Activated CD8-positive, alpha-beta T cell treated with anti-CD3 and anti-CD28 coated beads, Interleukin-2, amount 10 ng/mL, durations not matched to agents 7 days and 5 days (primary cell): Measurements from ENCODE around the gene CRIP2. TPM values are rescaled to one million over a fixed set of nuclear protein-coding genes. Genes with fewer than 3 reads are reported as not detected.

ENCODE experiments used
- ATAC-seq: fragments of 150-1000 bp; cut with Tn5 transposase; one replicate; pipeline ENCODE4 v1.10.0; 2021; ENCODE audit warnings: moderate library complexity
- CTCF ChIA-PET: fragments of 350-600 bp; sonication (Branson Sonifier 250); formaldehyde crosslinking; loops from one replicate; lab custom pipeline; 2021; ENCODE audit warnings: antibody characterized with exemption; lab: Charles Lee
- POLR2A ChIA-PET: fragments of 350-600 bp; sonication (Branson Sonifier 250); formaldehyde crosslinking; loops from one replicate; lab custom pipeline; 2021; ENCODE audit warnings: antibody characterized with exemption; lab: Charles Lee
- DNase-seq: peaks from one replicate; pipeline ENCODE4 v3.0.0-alpha.2; 2020
- H3K27ac Mint-ChIP-seq: one replicate; pipeline ENCODE4 v1.8.0; 2021; ENCODE audit warnings: mild to moderate bottlenecking, mixed read lengths
- H3K27me3 Mint-ChIP-seq: one replicate; pipeline ENCODE4 v1.8.0; 2021; ENCODE audit warnings: low read depth, mixed read lengths
- H3K36me3 Mint-ChIP-seq: one replicate; pipeline ENCODE4 v1.8.0; 2021; ENCODE audit warnings: low read depth, mixed read lengths
- H3K4me1 Mint-ChIP-seq: one replicate; pipeline ENCODE4 v1.8.0; 2021; ENCODE audit warnings: low read depth, mixed read lengths
- H3K4me3 Mint-ChIP-seq: one replicate; pipeline ENCODE4 v1.8.0; 2021; ENCODE audit warnings: mild to moderate bottlenecking, mixed read lengths
- H3K9me3 Mint-ChIP-seq: one replicate; pipeline ENCODE4 v1.8.0; 2022; ENCODE audit warnings: mixed read lengths; ENCODE audit not compliant: insufficient read depth
- total RNA-seq, 2 experiments: library from RNA; stranded (reverse); gene quantifications; one replicate each; pipeline ENCODE4 v1.2.3, GENCODE V29; 2021

The CRIP2 gene
- under 1 TPM; 0.21 to 0.31 TPM for total RNA-seq

- CTCF ChIA-PET: no interaction called here
- Mint-ChIP-seq H3K27me3 (peaks cover 19% of the 10 kb centered on the region), H3K4me1 (peaks cover 12% of the 10 kb centered on the region), H3K27ac (no peak within 1 kb of the TSS), H3K9me3 (no peaks in the 10 kb centered on the region), H3K4me3 (peak within 1 kb of the TSS; percentile 45), H3K36me3 (peaks cover 3% of the 10 kb centered on the region)
- DNase-seq: no peak
- ATAC-seq: peak; percentile 60
- POLR2A ChIA-PET: no interaction called here
These were observed at the start of gene CRIP2 for GRCh38 chr14:105474483-105475268. CRIP2 (plus strand) TSS chr14:105474821; CDS start chr14:105474863, 42 bp downstream.

GRCh38 chr14:105424861-105425260 lies 49.8 kb upstream of the CRIP2 start:
- Mint-ChIP-seq H3K27me3 (no peaks in the 10 kb centered on the region), H3K36me3 (peaks cover 34% of the 10 kb centered on the region), H3K9me3 (no peaks in the 10 kb centered on the region), H3K4me3 (no peak overlapping the region), H3K4me1 (peaks cover 42% of the 10 kb centered on the region), H3K27ac (no peak overlapping the region)
- ATAC-seq (no peak), DNase-seq (no peak)
- CTCF ChIA-PET: no interaction called here
- POLR2A ChIA-PET: interaction anchor here (0.8 kb wide), 1 partner anchor 56 kb away, joined by 3 read pairs; no protein-coding TSS in a partner anchor

- ChIA-PET CTCF (no interaction called here), POLR2A (no interaction called here)
- no peak for DNase-seq
- no peak overlapping the region for H3K27ac Mint-ChIP-seq
- no peak overlapping the region for H3K4me3 Mint-ChIP-seq
- H3K36me3 Mint-ChIP-seq: peaks cover 42% of the 10 kb centered on the region
- H3K9me3 Mint-ChIP-seq: no peaks in the 10 kb centered on the region
- H3K4me1 Mint-ChIP-seq: peaks cover 41% of the 10 kb centered on the region
- no peaks in the 10 kb centered on the region for H3K27me3 Mint-ChIP-seq
- no peak for ATAC-seq
These were observed 48.8 kb upstream of the CRIP2 start for GRCh38 chr14:105425823-105426247.

GRCh38 chr14:105426416-105427130 lies 48.0 kb upstream of the CRIP2 start:
- ATAC-seq: no peak
- peaks cover 48% of the 10 kb centered on the region for H3K36me3 Mint-ChIP-seq
- ChIA-PET CTCF (no interaction called here), POLR2A (no interaction called here)
- peaks cover 33% of the 10 kb centered on the region for H3K4me1 Mint-ChIP-seq
- H3K27ac Mint-ChIP-seq: no peak overlapping the region
- H3K9me3 Mint-ChIP-seq: no peaks in the 10 kb centered on the region
- no peak overlapping the region for H3K4me3 Mint-ChIP-seq
- DNase-seq: no peak
- no peaks in the 10 kb centered on the region for H3K27me3 Mint-ChIP-seq

GRCh38 chr14:105427412-105427811 lies 47.2 kb upstream of the CRIP2 start:
- no peak overlapping the region for H3K27ac Mint-ChIP-seq

GRCh38 chr14:105427936-105428485 lies 46.6 kb upstream of the CRIP2 start:
- no peak for ATAC-seq
- Mint-ChIP-seq H3K27ac (no peak overlapping the region), H3K27me3 (no peaks in the 10 kb centered on the region), H3K4me3 (no peak overlapping the region), H3K36me3 (peaks cover 43% of the 10 kb centered on the region), H3K4me1 (peaks cover 20% of the 10 kb centered on the region), H3K9me3 (no peaks in the 10 kb centered on the region)
- CTCF ChIA-PET: no interaction called here
- DNase-seq: no peak
- POLR2A ChIA-PET: interaction anchor here (0.6 kb wide), 1 partner anchor 29 kb away, joined by 3 read pairs; no protein-coding TSS in a partner anchor

More at GRCh38 chr14:105427412-105427811, 47.2 kb upstream of the CRIP2 start:
- H3K27me3 Mint-ChIP-seq: no peaks in the 10 kb centered on the region
- CTCF ChIA-PET: no interaction called here
- H3K4me3 Mint-ChIP-seq: no peak overlapping the region
- POLR2A ChIA-PET: no interaction called here
- H3K36me3 Mint-ChIP-seq: peaks cover 44% of the 10 kb centered on the region
- ATAC-seq (no peak), DNase-seq (no peak)
- H3K9me3 Mint-ChIP-seq: no peaks in the 10 kb centered on the region
- peaks cover 25% of the 10 kb centered on the region for H3K4me1 Mint-ChIP-seq

GRCh38 chr14:105430042-105430441 lies 44.6 kb upstream of the CRIP2 start:
- no peak for ATAC-seq
- no peaks in the 10 kb centered on the region for H3K9me3 Mint-ChIP-seq
- H3K36me3 Mint-ChIP-seq: peaks cover 39% of the 10 kb centered on the region
- no peak overlapping the region for H3K27ac Mint-ChIP-seq
- DNase-seq: no peak
- H3K4me3 Mint-ChIP-seq: no peak overlapping the region
- H3K4me1 Mint-ChIP-seq: peaks cover 15% of the 10 kb centered on the region
- CTCF ChIA-PET: interaction anchor here (0.9 kb wide), 1 partner anchor 59 kb away, joined by 3 read pairs; no protein-coding TSS in a partner anchor
- POLR2A ChIA-PET: no interaction called here
- no peaks in the 10 kb centered on the region for H3K27me3 Mint-ChIP-seq

GRCh38 chr14:105430565-105430964 lies 44.1 kb upstream of the CRIP2 start:
- DNase-seq: no peak
- H3K9me3 Mint-ChIP-seq: no peaks in the 10 kb centered on the region
- H3K4me3 Mint-ChIP-seq: no peak overlapping the region
- peaks cover 37% of the 10 kb centered on the region for H3K36me3 Mint-ChIP-seq
- H3K27ac Mint-ChIP-seq: no peak overlapping the region
- H3K4me1 Mint-ChIP-seq: peaks cover 15% of the 10 kb centered on the region
- no peak for ATAC-seq
- no peaks in the 10 kb centered on the region for H3K27me3 Mint-ChIP-seq
- ChIA-PET CTCF (interaction anchor here (0.9 kb wide), 1 partner anchor 60 kb away, joined by 3 read pairs; no protein-coding TSS in a partner anchor), POLR2A (no interaction called here)

- H3K27ac Mint-ChIP-seq: no peak overlapping the region
- ChIA-PET CTCF (no interaction called here), POLR2A (no interaction called here)
- H3K27me3 Mint-ChIP-seq: no peaks in the 10 kb centered on the region
- H3K4me3 Mint-ChIP-seq: no peak overlapping the region
- H3K36me3 Mint-ChIP-seq: peaks cover 34% of the 10 kb centered on the region
- H3K9me3 Mint-ChIP-seq: no peaks in the 10 kb centered on the region
- no peak for DNase-seq
- ATAC-seq: no peak
- H3K4me1 Mint-ChIP-seq: peaks cover 15% of the 10 kb centered on the region
These were observed 43.4 kb upstream of the CRIP2 start for GRCh38 chr14:105431256-105431655.

- CTCF ChIA-PET: no interaction called here
- no peak overlapping the region for H3K4me3 Mint-ChIP-seq
- H3K27me3 Mint-ChIP-seq: no peaks in the 10 kb centered on the region
- POLR2A ChIA-PET: interaction anchor here (0.8 kb wide), 1 partner anchor 21 kb away, joined by 4 read pairs; no protein-coding TSS in a partner anchor
- DNase-seq (no peak), ATAC-seq (no peak)
- H3K27ac Mint-ChIP-seq: no peak overlapping the region
- H3K36me3 Mint-ChIP-seq: peaks cover 21% of the 10 kb centered on the region
- H3K9me3 Mint-ChIP-seq: no peaks in the 10 kb centered on the region
- peaks cover 6% of the 10 kb centered on the region for H3K4me1 Mint-ChIP-seq
These were observed 42.0 kb upstream of the CRIP2 start for GRCh38 chr14:105432657-105433056.

- Mint-ChIP-seq H3K9me3 (no peaks in the 10 kb centered on the region), H3K27ac (no peak overlapping the region), H3K4me3 (no peak overlapping the region), H3K36me3 (peaks cover 18% of the 10 kb centered on the region), H3K27me3 (no peaks in the 10 kb centered on the region), H3K4me1 (peaks cover 2% of the 10 kb centered on the region)
- ATAC-seq (no peak), DNase-seq (no peak)
- ChIA-PET CTCF (interaction anchor here (1.3 kb wide), 1 partner anchor 48 kb away, joined by 5 read pairs; no protein-coding TSS in a partner anchor), POLR2A (interaction anchor here (0.9 kb wide), 1 partner anchor 12 kb away, joined by 3 read pairs; no protein-coding TSS in a partner anchor)
These were observed 41.4 kb upstream of the CRIP2 start for GRCh38 chr14:105433161-105433605.
